Activated B cell treated with CpG ODN at 0.5 μM for 24 hours (primary cell): ENCODE measurements around the gene HES5. TPM values are rescaled to one million over a fixed set of nuclear protein-coding genes. Genes with fewer than 3 reads are reported as not detected.

ENCODE experiments used
- ATAC-seq: fragments of 200-7000 bp; cut with Tn5 transposase; one replicate; pipeline ENCODE4 v1.10.0; 2021; ENCODE audit warnings: low read depth, mild to moderate bottlenecking, moderate library complexity
- CTCF ChIA-PET: fragments of 350-600 bp; sonication (Branson Sonifier 250); formaldehyde crosslinking; loops from one replicate; lab custom pipeline; 2021; ENCODE audit warnings: antibody characterized with exemption; lab: Charles Lee
- POLR2A ChIA-PET: fragments of 350-600 bp; sonication (Branson Sonifier 250); formaldehyde crosslinking; loops from one replicate; lab custom pipeline; 2021; ENCODE audit warnings: antibody characterized with exemption; lab: Charles Lee
- DNase-seq: peaks from one replicate; pipeline ENCODE4 v3.0.0; 2022
- H3K27ac Mint-ChIP-seq: one replicate; pipeline ENCODE4 v1.8.0; 2020; ENCODE audit warnings: mixed read lengths
- H3K27me3 Mint-ChIP-seq: one replicate; pipeline ENCODE4 v1.8.0; 2021; ENCODE audit warnings: mixed read lengths
- H3K36me3 Mint-ChIP-seq: one replicate; pipeline ENCODE4 v1.8.0; 2021; ENCODE audit warnings: low read depth, mixed read lengths
- H3K4me1 Mint-ChIP-seq: one replicate; pipeline ENCODE4 v1.8.0; 2021; ENCODE audit warnings: mixed read lengths
- H3K4me3 Mint-ChIP-seq: one replicate; pipeline ENCODE4 v1.8.0; 2020; ENCODE audit warnings: mild to moderate bottlenecking, mixed read lengths
- H3K9me3 Mint-ChIP-seq: one replicate; pipeline ENCODE4 v1.8.0; 2020; ENCODE audit warnings: mixed read lengths
- intact Hi-C: fragments of 100-400 bp; cut with micrococcal nuclease; formaldehyde crosslinking; loops from one replicate; pipeline ENCODE4 v1.15.1; 2024
- total RNA-seq: library from RNA; stranded (reverse); gene quantifications from 2 replicates; pipeline ENCODE4 v1.2.3, GENCODE V29; 2022
- TF ChIP-seq, protein P1 (sequence below): fragments of 200-600 bp; IDR thresholded peaks from one replicate; pipeline ENCODE4 v1.8.0; 2022; ENCODE audit warnings: antibody characterized with exemption, mild to moderate bottlenecking

HES5 gene
- total RNA-seq, 1 donor from 2014 or later = not detected

DNA sequence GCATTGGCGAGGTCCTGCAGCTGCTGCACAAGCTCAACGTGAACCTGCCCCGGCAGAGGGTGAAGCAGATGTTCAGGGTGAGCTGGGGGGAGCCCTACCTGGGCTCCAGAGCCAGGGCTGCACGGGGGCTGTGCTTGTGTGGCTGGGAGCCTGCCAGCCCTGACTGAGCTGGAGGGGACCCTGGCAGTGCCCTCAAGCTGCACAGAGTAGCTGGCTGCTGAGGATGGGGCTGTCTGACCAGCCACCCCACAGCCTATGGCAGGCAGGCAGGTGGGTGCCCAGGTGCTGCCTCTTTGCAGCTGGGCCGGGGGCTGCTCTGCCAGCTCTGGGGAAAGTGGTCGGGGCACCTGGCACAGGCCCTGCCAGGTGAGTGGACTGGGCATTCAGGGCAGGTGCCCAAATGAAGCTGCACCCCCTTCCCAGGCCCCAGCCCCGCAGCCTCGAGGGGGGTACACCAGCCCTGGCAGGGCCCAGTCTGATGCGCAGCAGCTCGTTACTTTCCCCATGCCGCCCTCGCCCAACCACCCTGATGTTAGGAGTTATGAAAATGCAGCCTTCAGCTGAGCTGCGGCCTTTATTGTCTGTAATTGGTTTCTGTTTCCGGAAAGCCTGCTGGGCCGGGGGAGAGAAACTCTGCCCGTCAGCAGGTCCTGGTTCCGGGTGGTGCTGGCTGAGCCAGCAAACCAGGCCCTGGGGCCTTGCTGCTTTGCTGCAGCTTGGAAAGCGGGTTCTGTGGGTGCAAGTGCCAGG is 49.7 kb downstream of the HES5 start:
- ATAC-seq (no peak), DNase-seq (no peak)
- H3K4me3 Mint-ChIP-seq = no peak overlapping the region
- no peaks in the 10 kb centered on the region for H3K36me3 Mint-ChIP-seq
- no peaks in the 10 kb centered on the region for H3K27me3 Mint-ChIP-seq
- peaks cover 9% of the 10 kb centered on the region for H3K4me1 Mint-ChIP-seq
- POLR2A ChIA-PET = no interaction called here
- TF ChIP-seq, protein P1, sequence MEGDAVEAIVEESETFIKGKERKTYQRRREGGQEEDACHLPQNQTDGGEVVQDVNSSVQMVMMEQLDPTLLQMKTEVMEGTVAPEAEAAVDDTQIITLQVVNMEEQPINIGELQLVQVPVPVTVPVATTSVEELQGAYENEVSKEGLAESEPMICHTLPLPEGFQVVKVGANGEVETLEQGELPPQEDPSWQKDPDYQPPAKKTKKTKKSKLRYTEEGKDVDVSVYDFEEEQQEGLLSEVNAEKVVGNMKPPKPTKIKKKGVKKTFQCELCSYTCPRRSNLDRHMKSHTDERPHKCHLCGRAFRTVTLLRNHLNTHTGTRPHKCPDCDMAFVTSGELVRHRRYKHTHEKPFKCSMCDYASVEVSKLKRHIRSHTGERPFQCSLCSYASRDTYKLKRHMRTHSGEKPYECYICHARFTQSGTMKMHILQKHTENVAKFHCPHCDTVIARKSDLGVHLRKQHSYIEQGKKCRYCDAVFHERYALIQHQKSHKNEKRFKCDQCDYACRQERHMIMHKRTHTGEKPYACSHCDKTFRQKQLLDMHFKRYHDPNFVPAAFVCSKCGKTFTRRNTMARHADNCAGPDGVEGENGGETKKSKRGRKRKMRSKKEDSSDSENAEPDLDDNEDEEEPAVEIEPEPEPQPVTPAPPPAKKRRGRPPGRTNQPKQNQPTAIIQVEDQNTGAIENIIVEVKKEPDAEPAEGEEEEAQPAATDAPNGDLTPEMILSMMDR = no peak
- H3K9me3 Mint-ChIP-seq = no peaks in the 10 kb centered on the region
- no peak overlapping the region for H3K27ac Mint-ChIP-seq
- intact Hi-C loops = no loop called here
- CTCF ChIA-PET = interaction anchor here (0.7 kb wide), 1 partner anchor 285 kb away, joined by 3 read pairs; the partner anchor contains the start of gene FAAP20

GRCh38 chr1:2479618-2480017 is 50.4 kb downstream of the HES5 start:
- Mint-ChIP-seq H3K4me1 (peaks cover 9% of the 10 kb centered on the region), H3K36me3 (no peaks in the 10 kb centered on the region), H3K4me3 (no peak overlapping the region), H3K9me3 (no peaks in the 10 kb centered on the region), H3K27me3 (no peaks in the 10 kb centered on the region), H3K27ac (no peak overlapping the region)
- TF ChIP-seq, protein P1 = no peak
- intact Hi-C loops = no loop called here
- DNase-seq = no peak
- no peak for ATAC-seq
- CTCF ChIA-PET = no interaction called here
- POLR2A ChIA-PET = no interaction called here

DNA sequence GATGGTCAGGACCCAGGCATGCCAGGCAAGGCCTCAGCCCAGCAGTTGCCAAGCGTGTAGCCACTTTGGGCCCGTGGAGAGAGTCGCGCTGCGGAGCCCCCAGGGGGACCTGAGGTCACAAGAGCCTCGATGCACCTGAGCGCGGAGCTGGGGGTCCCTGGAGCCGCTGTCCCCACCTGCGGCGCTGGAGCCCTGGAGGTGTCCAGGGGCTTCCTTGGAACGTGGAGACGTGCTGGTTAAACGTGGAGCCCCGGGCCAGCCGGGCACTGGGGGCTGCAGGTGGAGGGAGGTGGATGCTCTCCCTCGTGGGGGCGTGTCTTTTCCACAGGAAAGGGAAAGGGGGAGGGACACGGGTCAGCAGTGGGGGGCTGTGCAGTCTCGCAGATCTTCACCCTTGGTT is 50.9 kb downstream of the HES5 start:
- CTCF ChIA-PET = no interaction called here
- H3K36me3 Mint-ChIP-seq = no peaks in the 10 kb centered on the region
- ATAC-seq (no peak), DNase-seq (no peak)
- H3K4me3 Mint-ChIP-seq = no peak overlapping the region
- H3K27ac Mint-ChIP-seq = no peak overlapping the region
- TF ChIP-seq, protein P1 = no peak
- POLR2A ChIA-PET = no interaction called here
- intact Hi-C loops = no loop called here
- H3K9me3 Mint-ChIP-seq = no peaks in the 10 kb centered on the region
- H3K27me3 Mint-ChIP-seq = no peaks in the 10 kb centered on the region
- H3K4me1 Mint-ChIP-seq = peaks cover 6% of the 10 kb centered on the region

Other genes with a start within 250 kb of the HES5 start
- 15.6 and 17.8 TPM in 2 replicates for gene MORN1, start 138.7 kb downstream of the HES5 start, total RNA-seq
- gene RER1, start 138.4 kb downstream of the HES5 start, total RNA-seq = 102 and 105 TPM in 2 replicates
- gene PEX10, start 117.7 kb downstream of the HES5 start, total RNA-seq = 17.4 and 18.9 TPM in 2 replicates
- gene PLCH2, start 54.0 kb downstream of the HES5 start, total RNA-seq = 6.0 and 6.1 TPM in 2 replicates
- 43.1 and 54.0 TPM in 2 replicates for gene PANK4, start 3.7 kb downstream of the HES5 start, total RNA-seq
- 140 and 148 TPM in 2 replicates for gene TNFRSF14, start 26.1 kb upstream of the HES5 start, total RNA-seq
- 12.6 and 13.5 TPM in 2 replicates for gene PRXL2B, start 56.5 kb upstream of the HES5 start, total RNA-seq
- gene MMEL1, start 102.8 kb upstream of the HES5 start, total RNA-seq = not detected in 2 replicates